Naive thymus-derived CD8-positive, alpha-beta T cell (primary cell): ENCODE data around the gene TIRAP. TPM values are rescaled to one million over a fixed set of nuclear protein-coding genes. Genes with fewer than 3 reads are reported as not detected.
"Not testable (repeated sequence)": the region's sequence is repeated elsewhere in the genome, so short reads cannot be mapped to it uniquely, and the experiment has no call there.

Experiments used
- ATAC-seq, 2 donors: fragments of 150-1000 bp; cut with Tn5 transposase in 1 of 2; sonication (Bioruptor Pico), chemical (Tn5 transposase) in 1 of 2; 1 replicate in 1 of 2; 2 replicates in 1 of 2; pipeline ENCODE4 v1.10.0; 2021; ENCODE audit warnings: mild to moderate bottlenecking in 2 of 2, moderate library complexity in 2 of 2
- POLR2A ChIA-PET: fragments of 350-600 bp; sonication (Branson Sonifier 250); formaldehyde crosslinking; loops from one replicate; lab custom pipeline; 2021; ENCODE audit warnings: antibody characterized with exemption; lab: Charles Lee
- DNase-seq, 10 donors: peaks; one replicate each; pipeline versions ENCODE4 v3.0.0 to v3.0.0-alpha.2; 2020 to 2022
- H3K27ac Mint-ChIP-seq, 10 donors: one replicate each; pipeline ENCODE4 v1.8.0; 2020 to 2022; ENCODE audit warnings: mild to moderate bottlenecking in 10 of 10, mixed read lengths in 10 of 10, moderate library complexity in 4 of 10, inconsistent platforms in 1 of 10
- H3K27me3 Mint-ChIP-seq, 5 donors: one replicate each; pipeline ENCODE4 v1.8.0; 2021 to 2022; ENCODE audit warnings: mixed read lengths in 5 of 5
- H3K36me3 Mint-ChIP-seq, 3 donors: one replicate each; pipeline ENCODE4 v1.8.0; 2020 to 2022; ENCODE audit warnings: mixed read lengths in 3 of 3, mild to moderate bottlenecking in 2 of 3, inconsistent platforms in 1 of 3
- H3K4me1 Mint-ChIP-seq, 4 donors: one replicate each; pipeline ENCODE4 v1.8.0; 2021 to 2022; ENCODE audit warnings: mixed read lengths in 4 of 4
- H3K4me3 Mint-ChIP-seq, 10 donors: one replicate each; pipeline ENCODE4 v1.8.0; 2020 to 2022; ENCODE audit warnings: mild to moderate bottlenecking in 10 of 10, mixed read lengths in 10 of 10, moderate library complexity in 6 of 10, inconsistent platforms in 1 of 10
- H3K9me3 Mint-ChIP-seq, 9 donors: one replicate each; pipeline ENCODE4 v1.8.0; 2020 to 2022; ENCODE audit warnings: mixed read lengths in 9 of 9, mild to moderate bottlenecking in 3 of 9, inconsistent platforms in 1 of 9, moderate library complexity in 1 of 9
- polyA plus RNA-seq, 3 donors: library from polyadenylated mRNA; unstranded; fragments of 300-500 nt; fragmentation: Illumina TruSeq; gene quantifications; one replicate each; pipeline ENCODE4 v1.2.3, GENCODE V29; 2021
- total RNA-seq, 8 experiments: library from RNA in 2 of 8; stranded (reverse) in 2 of 8; gene quantifications; one replicate each; pipeline ENCODE4 v1.2.3 and lab custom pipeline; 2021 to 2026

TIRAP gene
- total and polyA plus RNA-seq, 5 experiments from 2014 or later = 7.4 to 22.1 (median 11.6) TPM

DNA sequence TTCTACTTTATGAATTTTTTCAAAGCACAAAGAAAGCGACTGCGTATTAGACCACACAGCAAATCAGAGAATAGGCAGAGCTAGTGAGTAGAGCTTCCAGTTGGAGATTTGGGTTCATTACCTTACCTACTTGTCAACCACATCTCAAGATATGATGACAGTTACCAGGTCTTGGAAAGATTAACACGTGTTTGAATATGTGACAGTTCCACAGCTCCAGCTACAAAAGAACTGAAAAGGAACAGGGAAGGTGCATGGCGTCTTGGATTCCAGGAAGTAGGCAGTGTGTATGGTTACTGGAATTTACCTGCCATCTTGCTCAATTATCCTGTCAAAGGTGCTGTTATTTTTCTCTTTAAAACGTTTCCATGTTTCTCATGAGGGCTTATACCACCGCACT, 5.3 kb downstream of the TIRAP start:
- ATAC-seq (no peak), DNase-seq (no peak)
- Mint-ChIP-seq H3K27me3 (no peaks in the 10 kb centered on the region), H3K9me3 (no peaks in the 10 kb centered on the region), H3K4me1 (peaks cover 10 to 26% (median 22%) of the 10 kb centered on the region in 4 donors), H3K36me3 (peaks cover 0 to 50% (median 0%) of the 10 kb centered on the region in 3 donors), H3K27ac (peak overlapping the region in 1 of 10 donors; percentile 37), H3K4me3 (no peak overlapping the region)
- POLR2A ChIA-PET = no interaction called here

- Mint-ChIP-seq H3K27me3 (no peaks in the 10 kb centered on the region), H3K27ac (peak overlapping the region in 2 of 10 donors; percentile 25 to 48), H3K36me3 (peaks cover 0 to 64% (median 0%) of the 10 kb centered on the region in 3 donors), H3K4me3 (no peak overlapping the region), H3K4me1 (peaks cover 5 to 14% (median 8%) of the 10 kb centered on the region in 4 donors), H3K9me3 (no peaks in the 10 kb centered on the region)
- POLR2A ChIA-PET = no interaction called here
- DNase-seq (no peak), ATAC-seq (no peak)
Observed at GRCh38 chr11:126290887-126291286, 8.0 kb downstream of the TIRAP start.

GRCh38 chr11:126293726-126294125, 10.8 kb downstream of the TIRAP start:
- no peaks in the 10 kb centered on the region for H3K27me3 Mint-ChIP-seq
- H3K4me3 Mint-ChIP-seq = no peak overlapping the region
- no peak for ATAC-seq
- DNase-seq = no peak
- H3K4me1 Mint-ChIP-seq = peaks cover 2 to 11% (median 7%) of the 10 kb centered on the region in 4 donors
- POLR2A ChIA-PET = no interaction called here
- peak overlapping the region in 2 of 10 donors; percentile 11 to 52 for H3K27ac Mint-ChIP-seq
- H3K36me3 Mint-ChIP-seq = peaks cover 0 to 55% (median 1%) of the 10 kb centered on the region in 3 donors
- H3K9me3 Mint-ChIP-seq = no peaks in the 10 kb centered on the region

DNA sequence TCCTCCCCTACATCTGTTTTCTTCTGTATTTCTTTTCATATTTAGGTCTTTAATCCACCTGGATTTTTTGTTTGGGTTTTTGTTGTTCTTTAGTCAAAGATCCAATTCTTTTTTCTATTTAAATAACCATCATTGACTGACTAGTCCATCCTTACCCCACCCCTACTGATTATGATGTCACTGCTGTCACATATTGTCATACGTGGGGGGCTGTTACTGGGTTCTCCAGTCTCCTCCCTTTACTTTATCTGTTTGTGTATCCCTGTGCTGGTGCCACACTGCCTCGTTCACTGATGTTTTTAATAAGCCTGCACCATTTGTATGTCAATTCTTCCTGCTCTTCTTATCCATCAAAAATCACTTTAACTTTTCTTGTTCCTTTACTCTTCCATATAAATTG, 14.1 kb downstream of the TIRAP start:
- ATAC-seq = no peak
- POLR2A ChIA-PET = interaction anchor here (0.8 kb wide), 1 partner anchor 22 kb away, joined by 5 read pairs; no protein-coding TSS in a partner anchor
- no peak overlapping the region for H3K4me3 Mint-ChIP-seq
- no peak for DNase-seq
- peak overlapping the region in 4 of 10 donors; percentile 6 to 72 (median 38) for H3K27ac Mint-ChIP-seq
- H3K4me1 Mint-ChIP-seq = peaks cover 2 to 11% (median 7%) of the 10 kb centered on the region in 4 donors
- no peaks in the 10 kb centered on the region for H3K27me3 Mint-ChIP-seq
- H3K9me3 Mint-ChIP-seq = no peaks in the 10 kb centered on the region
- peaks cover 0 to 40% (median 2%) of the 10 kb centered on the region in 3 donors for H3K36me3 Mint-ChIP-seq

DNA sequence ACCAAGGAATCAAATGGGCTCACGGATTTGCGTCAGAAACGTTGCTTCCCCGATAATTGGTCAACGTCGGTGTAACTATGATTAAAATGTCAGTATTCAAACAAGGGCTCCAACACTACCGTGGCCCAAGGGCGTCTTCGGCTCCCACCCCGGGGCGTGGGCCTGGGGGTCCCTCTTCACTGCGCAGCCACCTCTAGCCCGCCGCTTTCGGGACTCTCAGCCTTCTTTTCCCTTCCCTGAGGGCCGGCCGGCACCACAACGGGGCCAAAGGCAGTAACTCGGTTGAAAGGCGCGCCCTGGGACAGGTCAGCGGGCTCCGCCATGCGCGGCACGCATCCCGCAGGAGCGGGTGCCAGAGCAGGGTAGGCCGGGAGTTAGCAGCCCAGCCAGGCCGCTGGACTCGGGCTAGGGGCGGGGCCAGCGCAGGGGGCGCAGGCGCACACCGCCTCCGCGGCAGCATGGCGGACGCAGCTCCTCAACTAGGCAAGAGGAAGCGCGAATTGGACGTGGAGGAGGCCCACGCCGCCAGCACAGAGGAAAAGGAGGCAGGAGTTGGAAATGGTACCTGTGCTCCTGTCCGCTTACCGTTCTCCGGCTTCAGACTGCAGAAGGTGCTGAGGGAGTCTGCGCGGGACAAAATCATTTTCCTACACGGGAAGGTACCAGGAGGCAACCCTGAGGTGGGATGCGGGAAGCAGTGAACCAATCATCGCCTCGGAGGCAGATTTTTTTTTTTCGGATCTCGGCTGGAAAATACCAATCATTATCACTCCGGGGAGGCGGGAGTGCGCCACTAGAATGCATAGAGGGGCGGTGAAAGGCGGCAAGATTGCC, 20.9 kb downstream of the TIRAP start, which contains the start of gene DCPS:
DCPS (plus strand) TSS at position 438 of the 834 bp plus-strand sequence; CDS start at position 459, 21 bp downstream.
- Mint-ChIP-seq H3K27ac (peak within 1 kb of the TSS; percentile 89 to 99 (median 98)), H3K9me3 (no peaks in the 10 kb centered on the region), H3K36me3 (peaks cover 0 to 25% (median 5%) of the 10 kb centered on the region in 3 donors), H3K27me3 (no peaks in the 10 kb centered on the region), H3K4me3 (peak within 1 kb of the TSS; percentile 88 to 99 (median 96)), H3K4me1 (peaks cover 16 to 45% (median 38%) of the 10 kb centered on the region in 4 donors)
- peak; percentile 98 for ATAC-seq
- peak; percentile 78 to 88 (median 86) for DNase-seq
- POLR2A ChIA-PET = interaction anchor here (0.6 to 2.8 kb wide), 12 partner anchors 9 to 733 kb away, joined by 3 to 28 read pairs (median 4); partner anchors contain the start of genes FOXRED1, PUS3, SRPRA and TIRAP

- ATAC-seq = no peak
- no peaks in the 10 kb centered on the region for H3K9me3 Mint-ChIP-seq
- POLR2A ChIA-PET = interaction anchor here (0.6 to 2.8 kb wide), 12 partner anchors 8 to 734 kb away, joined by 3 to 28 read pairs (median 4); partner anchors contain the start of genes FOXRED1, PUS3, SRPRA and TIRAP
- no peaks in the 10 kb centered on the region for H3K27me3 Mint-ChIP-seq
- peaks cover 16 to 45% (median 39%) of the 10 kb centered on the region in 4 donors for H3K4me1 Mint-ChIP-seq
- H3K27ac Mint-ChIP-seq = peak overlapping the region; percentile 89 to 99 (median 98)
- DNase-seq = no peak
- H3K4me3 Mint-ChIP-seq = peak overlapping the region; percentile 88 to 99 (median 96)
- H3K36me3 Mint-ChIP-seq = peaks cover under 1 to 26% (median 5%) of the 10 kb centered on the region in 3 donors
Observed at GRCh38 chr11:126304457-126305075, 21.7 kb downstream of the TIRAP start.

- POLR2A ChIA-PET = interaction anchor here (2.8 kb wide), 1 partner anchor 24 kb away, joined by 28 read pairs; the partner anchor contains the start of gene TIRAP
- Mint-ChIP-seq H3K4me1 (peaks cover 23 to 51% (median 46%) of the 10 kb centered on the region in 4 donors), H3K27me3 (no peaks in the 10 kb centered on the region), H3K4me3 (peak overlapping the region; percentile 38 to 99 (median 72)), H3K36me3 (peaks cover 1 to 35% (median 5%) of the 10 kb centered on the region in 3 donors), H3K27ac (peak overlapping the region in 9 of 10 donors; percentile 28 to 86 (median 68)), H3K9me3 (no peaks in the 10 kb centered on the region)
- ATAC-seq (no peak), DNase-seq (no peak)
Observed at GRCh38 chr11:126305699-126306098, 22.8 kb downstream of the TIRAP start.

DNA sequence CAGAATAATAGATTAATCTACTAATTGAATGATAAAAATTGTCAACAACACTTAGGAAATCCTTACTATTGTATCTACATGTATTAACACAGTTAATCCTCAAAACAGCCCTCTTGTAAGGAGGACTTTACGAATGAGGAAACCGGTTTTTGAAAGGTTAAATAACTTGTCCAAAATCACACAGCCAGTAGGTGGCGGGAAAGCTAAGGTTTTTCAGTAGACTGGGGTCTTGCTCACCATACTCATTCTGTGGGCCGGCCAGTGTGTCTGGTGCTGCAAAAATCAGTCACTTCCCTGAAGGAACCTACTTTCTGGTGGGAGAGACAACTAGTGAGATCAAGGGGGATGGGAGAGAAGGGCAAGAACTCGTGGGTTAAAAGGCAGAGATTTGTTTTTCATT, 24.8 kb downstream of the TIRAP start:
- DNase-seq (peak in 1 of 10 donors; percentile 12), ATAC-seq (no peak)
- POLR2A ChIA-PET = interaction anchor here (0.7 to 1.0 kb wide), 2 partner anchors 8 to 13 kb away, joined by 4 to 8 read pairs; no protein-coding TSS in a partner anchor
- H3K9me3 Mint-ChIP-seq = no peaks in the 10 kb centered on the region
- H3K4me3 Mint-ChIP-seq = peak overlapping the region in 1 of 10 donors; percentile 35
- peaks cover 27 to 62% (median 54%) of the 10 kb centered on the region in 4 donors for H3K4me1 Mint-ChIP-seq
- no peaks in the 10 kb centered on the region for H3K27me3 Mint-ChIP-seq
- H3K36me3 Mint-ChIP-seq = peaks cover 3 to 48% (median 5%) of the 10 kb centered on the region in 3 donors
- peak overlapping the region in 4 of 10 donors; percentile 8 to 81 (median 41) for H3K27ac Mint-ChIP-seq

- POLR2A ChIA-PET = interaction anchor here (0.6 to 1.0 kb wide), 2 partner anchors 8 kb away, joined by 4 to 8 read pairs; no protein-coding TSS in a partner anchor
- DNase-seq (no peak), ATAC-seq (no peak)
- Mint-ChIP-seq H3K36me3 (peaks cover 3 to 51% (median 5%) of the 10 kb centered on the region in 3 donors), H3K9me3 (no peaks in the 10 kb centered on the region), H3K4me3 (no peak overlapping the region), H3K27me3 (no peaks in the 10 kb centered on the region), H3K27ac (peak overlapping the region in 3 of 10 donors; percentile 40 to 75 (median 51)), H3K4me1 (peaks cover 28 to 56% (median 52%) of the 10 kb centered on the region in 4 donors)
Observed at GRCh38 chr11:126308271-126308671, 25.4 kb downstream of the TIRAP start.

DNA sequence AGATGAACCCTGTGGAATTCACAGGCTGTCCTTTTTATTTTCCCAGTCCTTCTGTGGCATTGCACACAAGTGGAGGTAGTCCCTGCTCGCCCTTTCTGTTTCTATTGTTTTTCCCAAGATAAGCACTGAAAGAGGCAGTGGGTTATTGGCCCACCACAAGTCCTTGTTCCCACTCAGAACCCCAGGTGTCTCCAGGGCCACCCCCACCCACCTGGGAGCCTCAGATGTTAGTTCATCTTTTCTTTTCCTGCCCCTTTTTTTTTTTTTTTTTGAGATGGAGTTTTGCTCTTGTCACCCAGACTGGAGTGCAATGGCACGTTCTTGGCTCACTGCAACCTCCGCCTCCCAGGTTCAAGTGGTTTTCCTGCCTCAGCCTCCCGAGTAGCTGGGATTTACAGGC, 25.9 kb downstream of the TIRAP start:
- H3K27me3 Mint-ChIP-seq, ATAC-seq, H3K9me3 Mint-ChIP-seq, DNase-seq, H3K27ac Mint-ChIP-seq, H3K4me3 Mint-ChIP-seq: not testable (repeated sequence)
- Mint-ChIP-seq H3K4me1 (peaks cover 26 to 58% (median 48%) of the 10 kb centered on the region in 4 donors), H3K36me3 (peaks cover 3 to 56% (median 5%) of the 10 kb centered on the region in 3 donors)
- POLR2A ChIA-PET = interaction anchor here (0.6 kb wide), 1 partner anchor 8 kb away, joined by 4 read pairs; no protein-coding TSS in a partner anchor

DNA sequence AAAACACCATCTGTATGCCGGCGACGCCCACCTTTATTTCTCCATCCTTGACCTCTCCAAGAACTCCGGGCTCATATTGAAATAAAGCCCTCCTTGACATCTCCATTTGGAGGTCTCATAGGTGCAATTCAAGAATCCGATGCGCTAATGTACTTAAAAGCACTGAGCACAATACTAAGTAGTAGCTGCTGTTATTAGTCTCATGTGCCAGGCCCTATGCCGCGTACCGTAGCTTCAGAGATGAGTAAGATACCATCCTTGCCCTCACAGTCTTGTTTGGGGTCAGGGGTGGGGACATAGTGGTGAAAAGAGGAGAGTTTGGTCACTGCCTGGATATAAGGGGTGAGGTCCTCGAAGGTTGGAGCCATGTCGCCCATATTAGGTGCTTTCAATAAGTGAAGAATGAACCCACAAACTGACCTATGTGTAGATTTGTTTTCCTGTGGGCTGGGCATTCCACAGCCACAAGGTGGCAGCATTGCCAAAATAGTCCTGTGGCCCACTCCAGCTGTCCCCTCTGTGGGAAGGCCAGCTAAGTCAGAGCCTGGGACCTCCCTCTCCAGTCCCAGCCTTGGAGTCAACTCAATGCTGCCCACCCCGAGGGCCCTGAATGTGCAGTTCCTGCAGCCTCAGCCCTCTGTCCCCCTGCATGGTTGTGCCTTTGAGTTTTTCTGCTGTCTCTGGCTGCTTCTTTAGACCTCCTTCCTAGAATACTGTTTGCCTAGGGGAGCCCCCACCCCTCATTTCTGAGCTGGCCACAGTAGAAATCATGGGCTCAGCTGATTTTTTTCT, 27.5 kb downstream of the TIRAP start:
- Mint-ChIP-seq H3K9me3 (no peaks in the 10 kb centered on the region), H3K4me3 (no peak overlapping the region), H3K27me3 (no peaks in the 10 kb centered on the region), H3K27ac (peak overlapping the region in 7 of 10 donors; percentile 7 to 70 (median 32)), H3K4me1 (peaks cover 22 to 52% (median 36%) of the 10 kb centered on the region in 4 donors), H3K36me3 (peaks cover 6 to 66% (median 10%) of the 10 kb centered on the region in 3 donors)
- DNase-seq = peak in 9 of 10 donors; percentile 18 to 65 (median 43)
- peak; percentile 73 to 86 for ATAC-seq
- POLR2A ChIA-PET = interaction anchor here (0.6 to 0.8 kb wide), 2 partner anchors 9 to 73 kb away, joined by 3 read pairs; no protein-coding TSS in a partner anchor
